ENCODE measurements around the gene RIIAD1.

DNA sequence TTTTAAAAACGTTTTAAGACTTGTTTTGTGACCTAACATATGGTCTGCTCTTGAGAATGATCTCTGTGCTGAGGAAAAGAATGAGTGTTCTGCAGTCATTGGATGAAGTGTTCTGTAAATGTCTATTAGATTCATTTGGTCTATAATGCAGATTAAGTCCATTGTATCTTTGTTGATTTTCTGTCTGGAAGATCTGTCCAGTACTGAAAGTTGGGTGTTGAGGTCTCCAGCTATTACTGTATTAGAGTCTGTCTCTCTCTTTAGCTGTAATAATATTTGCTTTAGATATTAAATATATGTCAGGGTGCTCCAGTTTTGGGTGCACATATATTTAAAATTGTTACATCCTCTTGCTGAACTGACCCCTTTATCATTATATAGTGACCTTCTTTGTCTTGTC is 47.9 kb upstream of the RIIAD1 start:
- TF ChIP-seq, protein P1, sequence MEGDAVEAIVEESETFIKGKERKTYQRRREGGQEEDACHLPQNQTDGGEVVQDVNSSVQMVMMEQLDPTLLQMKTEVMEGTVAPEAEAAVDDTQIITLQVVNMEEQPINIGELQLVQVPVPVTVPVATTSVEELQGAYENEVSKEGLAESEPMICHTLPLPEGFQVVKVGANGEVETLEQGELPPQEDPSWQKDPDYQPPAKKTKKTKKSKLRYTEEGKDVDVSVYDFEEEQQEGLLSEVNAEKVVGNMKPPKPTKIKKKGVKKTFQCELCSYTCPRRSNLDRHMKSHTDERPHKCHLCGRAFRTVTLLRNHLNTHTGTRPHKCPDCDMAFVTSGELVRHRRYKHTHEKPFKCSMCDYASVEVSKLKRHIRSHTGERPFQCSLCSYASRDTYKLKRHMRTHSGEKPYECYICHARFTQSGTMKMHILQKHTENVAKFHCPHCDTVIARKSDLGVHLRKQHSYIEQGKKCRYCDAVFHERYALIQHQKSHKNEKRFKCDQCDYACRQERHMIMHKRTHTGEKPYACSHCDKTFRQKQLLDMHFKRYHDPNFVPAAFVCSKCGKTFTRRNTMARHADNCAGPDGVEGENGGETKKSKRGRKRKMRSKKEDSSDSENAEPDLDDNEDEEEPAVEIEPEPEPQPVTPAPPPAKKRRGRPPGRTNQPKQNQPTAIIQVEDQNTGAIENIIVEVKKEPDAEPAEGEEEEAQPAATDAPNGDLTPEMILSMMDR (IDR thresholded peaks at IDR 0.05; ENCODE audit: extremely low read depth in 1 of 2, insufficient read depth in 1 of 2, low read depth in 1 of 2, low read length in 2 of 2): no peak
- no peak for TF ChIP-seq POLR2AphosphoS5 (IDR thresholded peaks at IDR 0.05; ENCODE audit: insufficient read depth, low read depth, low read length)
